MM.1S (cell line): ENCODE measurements around the gene PIK3R4.

Experiments used
- CTCF ChIP-seq: fragments of 300-600 bp; sonication (generic); IDR thresholded peaks from 2 replicates; pipeline ENCODE4 v1.5.1; 2016; ENCODE audit warnings: antibody characterized with exemption, low read length, mixed read lengths
- EZH2 ChIP-seq: fragments of 300-600 bp; sonication (generic); optimal IDR thresholded peaks from 2 replicates; pipeline ENCODE3; 2017; ENCODE audit warnings: low read depth, mild to moderate bottlenecking, antibody characterized with exemption, low read length, mixed read lengths

DNA sequence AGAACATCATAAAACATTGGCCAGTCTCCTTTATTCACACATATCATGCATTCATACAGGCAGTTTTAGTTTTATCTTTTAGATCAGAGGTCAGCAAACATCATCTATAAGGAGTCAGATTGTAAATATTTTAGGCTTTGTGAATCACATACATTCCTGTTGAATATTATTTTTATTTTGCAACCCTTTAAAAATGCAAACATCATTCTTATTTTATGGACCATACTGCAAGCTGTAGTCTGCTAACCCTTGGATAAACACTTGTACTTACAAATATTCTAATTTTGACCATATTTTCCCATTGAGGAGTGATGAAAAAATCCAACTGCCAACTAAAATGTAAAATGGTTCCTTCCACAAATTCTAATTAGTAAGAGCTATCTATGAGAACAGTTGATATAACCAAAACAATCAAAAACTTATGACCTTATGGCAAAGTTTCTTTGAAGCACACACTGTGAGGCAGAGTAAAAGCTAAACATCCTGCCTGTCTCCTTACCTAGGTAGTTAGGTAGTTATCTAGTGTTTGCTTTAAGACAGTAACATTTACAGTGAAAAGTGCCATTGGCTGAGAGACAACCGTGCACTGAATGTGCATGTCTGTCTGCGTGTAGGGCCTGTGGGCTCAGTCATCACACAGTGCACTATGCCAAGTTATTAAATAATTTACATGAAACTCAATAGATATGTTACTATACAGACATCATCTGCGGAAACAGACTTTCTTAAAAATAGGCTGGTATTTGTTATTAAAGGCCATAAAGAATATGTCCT is 57.7 kb downstream of the PIK3R4 start:
- TF ChIP-seq CTCF (no peak), EZH2 (no peak)
